ENCODE measurements around the gene PLPP1. TPM values are rescaled to one million over a fixed set of nuclear protein-coding genes. Genes with fewer than 3 reads are reported as not detected.
"Not testable (repeated sequence)": the region's sequence is repeated elsewhere in the genome, so short reads cannot be mapped to it uniquely, and the experiment has no call there.

Gene PLPP1
- total RNA-seq, 1 donor from 2014 or later, result 31.8 TPM

DNA sequence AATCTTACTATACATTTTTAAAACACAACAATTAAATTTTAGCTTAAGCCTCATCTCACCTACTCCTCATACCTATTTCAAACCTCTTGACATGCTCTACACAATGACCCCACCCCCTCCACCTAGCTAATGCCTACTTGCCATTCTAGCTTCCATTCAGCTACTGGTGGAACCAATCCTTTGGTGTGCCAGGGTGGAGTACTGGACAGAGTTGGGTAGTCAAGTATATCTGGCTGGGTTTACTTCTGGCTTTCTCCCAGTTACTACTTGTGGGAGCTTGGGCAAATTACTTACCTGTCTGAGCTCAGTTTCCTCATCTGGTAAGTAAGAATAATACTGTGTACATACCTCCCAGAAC is 24.3 kb downstream of the PLPP1 start:
- Mint-ChIP-seq H3K27ac (peak overlapping the region; percentile 31), H3K4me3 (no peak overlapping the region), H3K9me3 (peaks cover 11% of the 10 kb centered on the region), H3K36me3 (peaks cover 6% of the 10 kb centered on the region), H3K4me1 (peaks cover 42% of the 10 kb centered on the region), H3K27me3 (ENCODE audit: low read depth) (no peaks in the 10 kb centered on the region)
- TF ChIP-seq CTCF (IDR thresholded peaks at IDR 0.05; ENCODE audit: unreplicated experiment), result no peak
- no peak for DNase-seq (ENCODE audit: low spot score in 2 of 2, unreplicated experiment in 2 of 2)

GRCh38 chr5:55509796-55510522 is 24.8 kb downstream of the PLPP1 start:
- Mint-ChIP-seq H3K9me3 (peaks cover 5% of the 10 kb centered on the region), H3K27ac (peak overlapping the region; percentile 15), H3K4me3 (no peak overlapping the region), H3K4me1 (peaks cover 42% of the 10 kb centered on the region), H3K27me3 (ENCODE audit: low read depth) (no peaks in the 10 kb centered on the region), H3K36me3 (peaks cover under 1% of the 10 kb centered on the region)
- TF ChIP-seq CTCF (IDR thresholded peaks at IDR 0.05; ENCODE audit: unreplicated experiment), result no peak
- no peak for DNase-seq (ENCODE audit: low spot score in 2 of 2, unreplicated experiment in 2 of 2)

DNA sequence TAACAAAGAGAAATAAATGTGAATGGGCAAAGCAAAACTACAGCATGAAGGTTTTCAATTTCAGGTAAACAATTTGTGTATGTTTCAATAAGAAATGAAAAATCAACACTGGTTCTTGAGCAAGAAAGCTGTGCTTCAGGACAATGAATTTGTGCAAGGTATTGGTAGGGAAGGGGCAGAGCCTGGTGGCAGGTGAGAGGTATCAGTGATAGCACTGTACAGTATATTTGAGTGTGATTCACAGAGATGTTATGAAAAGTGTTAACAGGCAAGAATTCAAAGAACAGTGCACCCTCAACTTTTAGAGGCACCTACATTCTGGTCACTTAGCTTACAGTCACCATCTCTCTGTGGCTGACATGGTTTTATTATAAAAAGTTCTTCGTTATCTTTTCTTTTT is 25.7 kb downstream of the PLPP1 start:
- no peaks in the 10 kb centered on the region for H3K36me3 Mint-ChIP-seq
- no peak for DNase-seq (ENCODE audit: low spot score in 2 of 2, unreplicated experiment in 2 of 2)

DNA sequence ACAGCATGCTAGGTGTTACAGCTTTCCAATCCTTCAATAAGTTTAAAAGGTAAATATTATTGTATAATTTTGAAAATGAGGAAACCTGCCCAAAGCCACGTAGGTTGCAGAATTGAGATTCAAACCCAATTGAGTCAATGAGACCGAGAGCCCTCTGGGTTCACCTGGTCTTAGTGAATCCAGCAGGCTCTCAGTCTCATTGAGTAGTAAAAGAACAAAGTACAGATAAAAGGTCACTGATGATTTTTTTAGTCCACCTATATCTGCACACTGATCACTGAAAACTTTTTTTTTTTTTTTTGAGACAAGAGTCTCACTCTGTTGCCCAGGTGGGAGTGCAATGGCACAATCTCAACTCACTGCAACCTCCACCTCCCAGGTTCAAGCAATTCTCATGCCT is 27.2 kb downstream of the PLPP1 start:
- H3K9me3 Mint-ChIP-seq, result no peaks in the 10 kb centered on the region
- H3K36me3 Mint-ChIP-seq, result no peaks in the 10 kb centered on the region
- no peak overlapping the region for H3K27ac Mint-ChIP-seq
- no peak for DNase-seq (ENCODE audit: low spot score in 2 of 2, unreplicated experiment in 2 of 2)
- H3K4me1 Mint-ChIP-seq, result peaks cover 41% of the 10 kb centered on the region
- TF ChIP-seq CTCF (IDR thresholded peaks at IDR 0.05; ENCODE audit: unreplicated experiment), result no peak
- no peak overlapping the region for H3K4me3 Mint-ChIP-seq
- H3K27me3 Mint-ChIP-seq (ENCODE audit: low read depth), result no peaks in the 10 kb centered on the region

More for the DNA sequence above, 25.7 kb downstream of the PLPP1 start:
- no peaks in the 10 kb centered on the region for H3K27me3 Mint-ChIP-seq (ENCODE audit: low read depth)
- H3K4me1 Mint-ChIP-seq, result peaks cover 37% of the 10 kb centered on the region
- H3K9me3 Mint-ChIP-seq, result no peaks in the 10 kb centered on the region
- peak overlapping the region; percentile 54 for H3K27ac Mint-ChIP-seq
- TF ChIP-seq CTCF (IDR thresholded peaks at IDR 0.05; ENCODE audit: unreplicated experiment), result no peak
- no peak overlapping the region for H3K4me3 Mint-ChIP-seq

DNA sequence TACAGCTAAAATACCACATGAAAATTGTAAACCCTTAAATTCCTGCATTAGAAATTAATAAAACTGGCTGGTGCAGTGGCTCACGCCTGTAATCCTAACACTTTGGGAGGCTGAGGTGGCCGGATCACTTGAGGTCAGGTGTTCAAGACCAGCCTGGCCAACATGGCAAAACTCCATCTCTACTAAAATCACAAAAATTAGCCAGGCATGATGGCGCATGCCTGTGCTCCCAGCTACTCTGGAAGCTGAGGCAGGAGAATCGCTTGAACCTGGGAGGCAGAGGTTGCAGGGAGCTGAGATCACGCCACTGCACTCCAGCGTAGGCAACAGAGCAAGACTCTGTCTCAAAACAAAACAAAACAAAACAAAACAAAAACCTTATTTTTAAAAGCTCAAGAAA is 29.1 kb downstream of the PLPP1 start:
- not testable (repeated sequence) for DNase-seq (ENCODE audit: low spot score in 2 of 2, unreplicated experiment in 2 of 2); H3K36me3 Mint-ChIP-seq; H3K27me3 Mint-ChIP-seq (ENCODE audit: low read depth); H3K4me3 Mint-ChIP-seq; H3K9me3 Mint-ChIP-seq; H3K27ac Mint-ChIP-seq
- H3K4me1 Mint-ChIP-seq, result peaks cover 42% of the 10 kb centered on the region

DNA sequence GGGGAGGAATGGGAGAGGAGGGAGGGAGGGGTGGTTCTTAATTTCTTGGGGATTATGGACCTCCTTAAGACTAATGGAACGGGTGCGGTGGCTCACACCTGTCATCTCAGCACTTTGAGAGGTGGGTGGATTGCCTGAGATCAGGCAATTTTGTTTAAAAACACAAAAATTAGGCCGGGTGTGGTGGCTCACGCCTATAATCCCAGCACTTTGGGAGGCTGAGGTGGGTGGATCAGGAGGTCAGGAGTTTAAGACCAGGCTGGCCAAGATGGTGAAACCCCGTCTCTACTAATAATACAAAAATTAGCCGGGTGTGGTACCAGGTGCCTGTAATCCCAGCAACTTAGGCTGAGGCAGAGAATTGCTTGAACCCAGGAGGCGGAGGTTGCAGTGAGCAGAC is 30.8 kb downstream of the PLPP1 start:
- H3K4me3 Mint-ChIP-seq; H3K36me3 Mint-ChIP-seq; H3K27me3 Mint-ChIP-seq (ENCODE audit: low read depth); DNase-seq (ENCODE audit: low spot score in 2 of 2, unreplicated experiment in 2 of 2); H3K27ac Mint-ChIP-seq; H3K9me3 Mint-ChIP-seq: not testable (repeated sequence)
- H3K4me1 Mint-ChIP-seq, result peaks cover 32% of the 10 kb centered on the region

- H3K4me3 Mint-ChIP-seq, result no peak overlapping the region
- H3K27ac Mint-ChIP-seq, result peak overlapping the region; percentile 17
- H3K36me3 Mint-ChIP-seq, result no peaks in the 10 kb centered on the region
- peaks cover 31% of the 10 kb centered on the region for H3K4me1 Mint-ChIP-seq
- no peaks in the 10 kb centered on the region for H3K27me3 Mint-ChIP-seq (ENCODE audit: low read depth)
- DNase-seq (ENCODE audit: low spot score in 2 of 2, unreplicated experiment in 2 of 2), result no peak
- no peaks in the 10 kb centered on the region for H3K9me3 Mint-ChIP-seq
- no peak for TF ChIP-seq CTCF (IDR thresholded peaks at IDR 0.05; ENCODE audit: unreplicated experiment)
These were observed 32.0 kb downstream of the PLPP1 start for GRCh38 chr5:55502759-55503158.
